HCT116 (cell line): ENCODE measurements around the gene CARD9. TPM values are rescaled to one million over a fixed set of nuclear protein-coding genes. Genes with fewer than 3 reads are reported as not detected.

Experiments
- ATAC-seq: fragments of 200-7000 bp; cut with Tn5 transposase; 2 replicates; pipeline ENCODE4 v1.9.1; 2020; ENCODE audit warnings: mild to moderate bottlenecking, moderate library complexity
- BruUV-seq: library from RNA; stranded (reverse); fragments of 400-500 nt; replicated peaks from 2 replicates; lab custom pipeline; 2021; lab: Mats Ljungman, UMichigan
- CTCF ChIA-PET: fragments of 300-600 bp; sonication (Branson Sonifier 250); formaldehyde crosslinking; loops from one replicate; lab custom pipeline; 2021; ENCODE audit warnings: antibody characterized with exemption; lab: Charles Lee
- POLR2A ChIA-PET: fragments of 300-600, 350-600 bp; sonication (Branson Sonifier 250); formaldehyde crosslinking; loops from one replicate; lab custom pipeline; 2021; ENCODE audit warnings: antibody characterized with exemption; lab: Charles Lee
- RAD21 ChIA-PET, 2 experiments: fragments of 300-600 bp; sonication (Branson Sonifier 250); formaldehyde crosslinking; loops; one replicate each; lab custom pipeline; 2023; ENCODE audit warnings: low total read pairs in 2 of 2; ENCODE audit not compliant: uncharacterized antibody in 2 of 2, unreplicated experiment in 2 of 2, low non-redundant PET in 1 of 2; lab: Charles Lee
- DNase-seq: peaks from one replicate; pipeline ENCODE4 v3.0.0-alpha.2; 2010; ENCODE audit warnings: low read depth, low spot score
- H2AFZ ChIP-seq: fragments of 200-600 bp; shearing (Covaris generic), sonication (generic); 2 replicates; pipeline ENCODE4 v1.6.1; 2017; ENCODE audit warnings: low read depth, mixed run types, mixed read lengths, antibody characterized with exemption, low read length; ENCODE audit not compliant: poor library complexity, severe bottlenecking
- H3K27ac ChIP-seq: 2 replicates; pipeline ENCODE4 v1.5.1; 2012; ENCODE audit warnings: low read depth, low read length
- H3K27me3 ChIP-seq: fragments of 200-600 bp; sonication (generic); 2 replicates; pipeline ENCODE4 v1.6.1; 2016; ENCODE audit warnings: mixed run types, low read length, mixed read lengths; ENCODE audit not compliant: insufficient read depth
- H3K36me3 ChIP-seq, 2 experiments: fragments of 200-500 bp in 1 of 2; fragments of 200-600 bp in 1 of 2; sonication (Bioruptor generic) in 1 of 2; sonication (generic) in 1 of 2; 2 replicates each; pipeline versions ENCODE4 v1.5.1 to v1.6.1; 2014 to 2016; ENCODE audit warnings: low read length in 2 of 2, inconsistent platforms in 1 of 2, mixed read lengths in 1 of 2, mixed run types in 1 of 2; ENCODE audit not compliant: insufficient read depth in 2 of 2, control insufficient read depth in 1 of 2
- H3K4me1 ChIP-seq, 2 experiments: fragments of 200-600 bp in 1 of 2; sonication (generic) in 1 of 2; 2 replicates each; pipeline versions ENCODE4 v1.5.1 to v1.6.1; 2012 to 2017; ENCODE audit warnings: low read length in 2 of 2, inconsistent platforms in 1 of 2, mild to moderate bottlenecking in 1 of 2, mixed read lengths in 1 of 2, mixed run types in 1 of 2, moderate library complexity in 1 of 2; ENCODE audit not compliant: insufficient read depth in 2 of 2, control insufficient read depth in 1 of 2
- H3K4me2 ChIP-seq: fragments of 200-600 bp; sonication (generic); 2 replicates; pipeline ENCODE4 v1.6.1; 2017; ENCODE audit warnings: mixed run types, low read length, mixed read lengths
- H3K4me3 ChIP-seq, 2 experiments: fragments of 200-600 bp in 1 of 2; sonication (generic) in 1 of 2; replicated peaks in 1 of 2; 2 replicates each; pipeline ENCODE4 v1.5.1; 2011 to 2016; ENCODE audit warnings: low read length in 2 of 2, control low read depth in 1 of 2, low read depth in 1 of 2, mild to moderate bottlenecking in 1 of 2, mixed read lengths in 1 of 2, mixed run types in 1 of 2
- H3K79me2 ChIP-seq: fragments of 200-600 bp; sonication (generic); 2 replicates; pipeline ENCODE4 v1.6.1; 2017; ENCODE audit warnings: mild to moderate bottlenecking, mixed run types, low read length, moderate library complexity, mixed read lengths; ENCODE audit not compliant: insufficient read depth
- H3K9ac ChIP-seq: fragments of 200-600 bp; sonication (generic); 2 replicates; pipeline ENCODE4 v1.6.1; 2016; ENCODE audit warnings: low read length, mixed read lengths
- H3K9me2 ChIP-seq: fragments of 200-600 bp; sonication (generic), shearing (Covaris generic); 2 replicates; pipeline ENCODE4 v1.6.1; 2017; ENCODE audit warnings: mixed run types, mild to moderate bottlenecking, moderate library complexity; ENCODE audit not compliant: insufficient read depth
- H3K9me3 ChIP-seq, 2 experiments: fragments of 200-500 bp in 1 of 2; fragments of 200-600 bp in 1 of 2; sonication (Bioruptor generic) in 1 of 2; sonication (generic) in 1 of 2; 2 replicates each; pipeline ENCODE4 v1.6.1; 2014 to 2017; ENCODE audit warnings: low read length in 2 of 2, mixed read lengths in 2 of 2, inconsistent platforms in 1 of 2, low read depth in 1 of 2, mild to moderate bottlenecking in 1 of 2, mixed run types in 1 of 2, moderate library complexity in 1 of 2; ENCODE audit not compliant: control insufficient read depth in 1 of 2, insufficient read depth in 1 of 2
- H4K20me1 ChIP-seq: fragments of 200-600 bp; sonication (generic), shearing (Covaris generic); 2 replicates; pipeline ENCODE4 v1.6.1; 2017; ENCODE audit warnings: mixed run types, mild to moderate bottlenecking, moderate library complexity; ENCODE audit not compliant: insufficient read depth
- ATF3 ChIP-seq: IDR thresholded peaks from 2 replicates; pipeline ENCODE4 v1.6.1; 2012
- CEBPB ChIP-seq: IDR thresholded peaks from 2 replicates; pipeline ENCODE4 v1.6.1; 2012; ENCODE audit warnings: low read depth
- EGR1 ChIP-seq: IDR thresholded peaks from 2 replicates; pipeline ENCODE4 v1.6.1; 2012; ENCODE audit warnings: low read depth
- ELF1 ChIP-seq: IDR thresholded peaks from 2 replicates; pipeline ENCODE4 v1.6.1; 2012; ENCODE audit warnings: low read depth, borderline replicate concordance
- EZH2 ChIP-seq: fragments of 200-600 bp; sonication (generic); IDR thresholded peaks from 2 replicates; pipeline ENCODE4 v1.6.1; 2017; ENCODE audit warnings: antibody characterized with exemption, mixed run types
- EZH2phosphoT487 ChIP-seq: fragments of 200-600 bp; IDR thresholded peaks from 2 replicates; pipeline ENCODE4 v1.6.1; 2018; ENCODE audit warnings: antibody characterized with exemption, borderline replicate concordance
- FOSL1 ChIP-seq: IDR thresholded peaks from 2 replicates; pipeline ENCODE4 v1.6.1; 2012; ENCODE audit warnings: low read depth
- JUND ChIP-seq: IDR thresholded peaks from 2 replicates; pipeline ENCODE4 v1.6.1; 2012
- MAX ChIP-seq: IDR thresholded peaks from 2 replicates; pipeline ENCODE4 v1.6.1; 2012
- RAD21 ChIP-seq: IDR thresholded peaks from 2 replicates; pipeline ENCODE4 v1.6.1; 2012; ENCODE audit warnings: low read depth, mild to moderate bottlenecking
- SIN3A ChIP-seq: IDR thresholded peaks from 2 replicates; pipeline ENCODE4 v1.6.1; 2012; ENCODE audit warnings: low read depth
- SP1 ChIP-seq: IDR thresholded peaks from 2 replicates; pipeline ENCODE4 v1.6.1; 2012; ENCODE audit warnings: low read depth
- YY1 ChIP-seq: IDR thresholded peaks from 2 replicates; pipeline ENCODE4 v1.6.1; 2011; ENCODE audit warnings: low read length, low read depth, moderate library complexity, mild to moderate bottlenecking; ENCODE audit not compliant: insufficient replicate concordance; ENCODE audit errors: extremely low read depth
- ZBTB33 ChIP-seq: IDR thresholded peaks from 2 replicates; pipeline ENCODE4 v1.6.1; 2011; ENCODE audit warnings: mild to moderate bottlenecking, low read length, moderate library complexity; ENCODE audit not compliant: insufficient replicate concordance; ENCODE audit errors: extremely low read depth
- ZFX ChIP-seq: fragments of 450-650 bp; IDR thresholded peaks from 2 replicates; pipeline ENCODE4 v1.6.1; 2017
- intact Hi-C: fragments of 100-400 bp; cut with micrococcal nuclease; formaldehyde crosslinking; loops from 2 replicates; pipeline ENCODE4 v1.10.0; 2022
- total RNA-seq: library from RNA; stranded (reverse); gene quantifications from one replicate; pipeline ENCODE4 v1.2.1, GENCODE V29; 2021; ENCODE audit not compliant: unreplicated experiment
- TF ChIP-seq, protein P1 (sequence below): IDR thresholded peaks from 2 replicates; pipeline ENCODE4 v1.6.1; 2012; ENCODE audit warnings: low read depth
- TF ChIP-seq, protein P2 (sequence below), 3 experiments: fragments of 200-600 bp in 1 of 3; sonication (generic) in 1 of 3; IDR thresholded peaks in 2 of 3; conservative IDR thresholded peaks in 1 of 3; 2 replicates each; pipeline ENCODE4 v1.5.1; 2012 to 2017; ENCODE audit warnings: low read depth in 2 of 3, low read length in 2 of 3, antibody characterized with exemption in 1 of 3, borderline replicate concordance in 1 of 3, control low read depth in 1 of 3, mild to moderate bottlenecking in 1 of 3, mixed read lengths in 1 of 3, mixed run types in 1 of 3, moderate library complexity in 1 of 3; ENCODE audit not compliant: insufficient read depth in 1 of 3

Gene CARD9
- total RNA-seq, 1 experiment from 2014 or later = 1.2 TPM

GRCh38 chr9:136402067-136402466 lies 28.6 kb upstream of the CARD9 start:
- no peaks in the 10 kb centered on the region for H3K27me3 ChIP-seq
- H3K4me1 ChIP-seq = peaks cover 7 to 16% of the 10 kb centered on the region in 2 experiments
- no peak overlapping the region for H3K4me2 ChIP-seq
- POLR2A ChIA-PET = interaction anchor here (1.0 kb wide), 1 partner anchor 39 kb away, joined by 3 read pairs; no protein-coding TSS in a partner anchor
- H3K79me2 ChIP-seq = peaks cover 35% of the 10 kb centered on the region
- CTCF ChIA-PET = interaction anchor here (1.3 to 1.4 kb wide), 2 partner anchors 83 to 89 kb away, joined by 3 to 4 read pairs; no protein-coding TSS in a partner anchor
- H2AFZ ChIP-seq = no peak overlapping the region
- no TSS peak for BruUV-seq
- H4K20me1 ChIP-seq = no peaks in the 10 kb centered on the region
- no peaks in the 10 kb centered on the region for H3K9me2 ChIP-seq
- no peak overlapping the region for H3K27ac ChIP-seq
- no peak overlapping the region for H3K4me3 ChIP-seq
- ATAC-seq = no peak
- no peaks in the 10 kb centered on the region for H3K9me3 ChIP-seq
- H3K36me3 ChIP-seq = peaks cover 36 to 41% of the 10 kb centered on the region in 2 experiments; a peak in 3 of 4 replicates
- TF ChIP-seq FOSL1 = no peak
- TF ChIP-seq SIN3A = no peak
- no peak for TF ChIP-seq JUND
- no peak for TF ChIP-seq ZBTB33
- no peak for TF ChIP-seq SP1
- TF ChIP-seq ATF3 = no peak
- TF ChIP-seq, protein P1, sequence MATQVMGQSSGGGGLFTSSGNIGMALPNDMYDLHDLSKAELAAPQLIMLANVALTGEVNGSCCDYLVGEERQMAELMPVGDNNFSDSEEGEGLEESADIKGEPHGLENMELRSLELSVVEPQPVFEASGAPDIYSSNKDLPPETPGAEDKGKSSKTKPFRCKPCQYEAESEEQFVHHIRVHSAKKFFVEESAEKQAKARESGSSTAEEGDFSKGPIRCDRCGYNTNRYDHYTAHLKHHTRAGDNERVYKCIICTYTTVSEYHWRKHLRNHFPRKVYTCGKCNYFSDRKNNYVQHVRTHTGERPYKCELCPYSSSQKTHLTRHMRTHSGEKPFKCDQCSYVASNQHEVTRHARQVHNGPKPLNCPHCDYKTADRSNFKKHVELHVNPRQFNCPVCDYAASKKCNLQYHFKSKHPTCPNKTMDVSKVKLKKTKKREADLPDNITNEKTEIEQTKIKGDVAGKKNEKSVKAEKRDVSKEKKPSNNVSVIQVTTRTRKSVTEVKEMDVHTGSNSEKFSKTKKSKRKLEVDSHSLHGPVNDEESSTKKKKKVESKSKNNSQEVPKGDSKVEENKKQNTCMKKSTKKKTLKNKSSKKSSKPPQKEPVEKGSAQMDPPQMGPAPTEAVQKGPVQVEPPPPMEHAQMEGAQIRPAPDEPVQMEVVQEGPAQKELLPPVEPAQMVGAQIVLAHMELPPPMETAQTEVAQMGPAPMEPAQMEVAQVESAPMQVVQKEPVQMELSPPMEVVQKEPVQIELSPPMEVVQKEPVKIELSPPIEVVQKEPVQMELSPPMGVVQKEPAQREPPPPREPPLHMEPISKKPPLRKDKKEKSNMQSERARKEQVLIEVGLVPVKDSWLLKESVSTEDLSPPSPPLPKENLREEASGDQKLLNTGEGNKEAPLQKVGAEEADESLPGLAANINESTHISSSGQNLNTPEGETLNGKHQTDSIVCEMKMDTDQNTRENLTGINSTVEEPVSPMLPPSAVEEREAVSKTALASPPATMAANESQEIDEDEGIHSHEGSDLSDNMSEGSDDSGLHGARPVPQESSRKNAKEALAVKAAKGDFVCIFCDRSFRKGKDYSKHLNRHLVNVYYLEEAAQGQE = no peak
- TF ChIP-seq, protein P2, sequence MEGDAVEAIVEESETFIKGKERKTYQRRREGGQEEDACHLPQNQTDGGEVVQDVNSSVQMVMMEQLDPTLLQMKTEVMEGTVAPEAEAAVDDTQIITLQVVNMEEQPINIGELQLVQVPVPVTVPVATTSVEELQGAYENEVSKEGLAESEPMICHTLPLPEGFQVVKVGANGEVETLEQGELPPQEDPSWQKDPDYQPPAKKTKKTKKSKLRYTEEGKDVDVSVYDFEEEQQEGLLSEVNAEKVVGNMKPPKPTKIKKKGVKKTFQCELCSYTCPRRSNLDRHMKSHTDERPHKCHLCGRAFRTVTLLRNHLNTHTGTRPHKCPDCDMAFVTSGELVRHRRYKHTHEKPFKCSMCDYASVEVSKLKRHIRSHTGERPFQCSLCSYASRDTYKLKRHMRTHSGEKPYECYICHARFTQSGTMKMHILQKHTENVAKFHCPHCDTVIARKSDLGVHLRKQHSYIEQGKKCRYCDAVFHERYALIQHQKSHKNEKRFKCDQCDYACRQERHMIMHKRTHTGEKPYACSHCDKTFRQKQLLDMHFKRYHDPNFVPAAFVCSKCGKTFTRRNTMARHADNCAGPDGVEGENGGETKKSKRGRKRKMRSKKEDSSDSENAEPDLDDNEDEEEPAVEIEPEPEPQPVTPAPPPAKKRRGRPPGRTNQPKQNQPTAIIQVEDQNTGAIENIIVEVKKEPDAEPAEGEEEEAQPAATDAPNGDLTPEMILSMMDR (IDR thresholded peaks at IDR 0.05 in 2 of 3, conservative IDR thresholded peaks at IDR 0.05 in 1 of 3; ENCODE audit: borderline replicate concordance in 1 of 3, insufficient read depth in 1 of 3, low read depth in 2 of 3, low read length in 2 of 3) = no peak
- TF ChIP-seq EGR1 = no peak
- TF ChIP-seq CEBPB = no peak
- TF ChIP-seq EZH2phosphoT487 = no peak
- TF ChIP-seq RAD21 = no peak
- TF ChIP-seq ZFX = no peak
- no peak for TF ChIP-seq YY1
- TF ChIP-seq ELF1 = no peak
- no peak for TF ChIP-seq MAX
- TF ChIP-seq EZH2 = no peak
- TF ChIP-seq, all 23 proteins: peak for 0
- intact Hi-C loops = no loop called here
- DNase-seq = no peak
- RAD21 ChIA-PET = no interaction called here
- no peak overlapping the region for H3K9ac ChIP-seq
